ENCODE data around the gene PPM1H.

Gene PPM1H

DNA sequence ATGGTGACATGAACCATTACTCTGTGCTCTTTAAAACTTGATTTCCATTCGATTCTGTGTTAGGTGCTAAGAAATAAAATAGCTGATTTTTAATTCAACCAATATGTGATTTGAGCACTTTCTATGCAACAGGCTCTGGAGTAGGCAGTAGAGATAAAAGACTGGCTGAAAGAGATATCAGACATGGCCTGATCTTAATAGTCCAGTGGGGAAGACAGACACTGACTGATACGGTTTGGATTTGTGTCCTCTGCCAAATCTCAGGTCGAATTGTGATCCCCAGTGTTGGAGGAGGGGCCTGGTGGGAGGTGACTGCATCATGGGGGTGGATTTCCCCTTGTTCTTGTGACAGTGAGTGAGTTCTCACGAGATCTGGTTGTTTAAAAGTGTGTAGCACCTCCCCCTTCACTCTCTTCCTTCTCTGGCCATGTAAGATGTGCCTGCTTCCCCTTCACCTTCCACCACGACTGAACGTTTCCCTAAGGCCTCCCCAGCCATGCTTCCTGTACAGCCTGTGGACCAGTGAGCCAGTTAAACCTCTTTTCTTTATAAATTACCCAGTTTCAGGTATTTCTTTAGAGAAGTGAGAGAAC lies 128.6 kb downstream of the PPM1H start:
- H3K27ac ChIP-seq (ENCODE audit: low read depth, low read length) = no peak overlapping the region
- H3K4me1 ChIP-seq (ENCODE audit: control insufficient read depth in 5 of 5, insufficient read depth in 5 of 5, low read length in 5 of 5) = no peaks in the 10 kb centered on the region
- H3K27me3 ChIP-seq (ENCODE audit: control insufficient read depth in 5 of 5, insufficient read depth in 4 of 5, low read length in 5 of 5) = no peaks in the 10 kb centered on the region
- no peaks in the 10 kb centered on the region for H3K36me3 ChIP-seq (ENCODE audit: control insufficient read depth in 5 of 5, insufficient read depth in 5 of 5, low read length in 5 of 5)
- no peak overlapping the region for H3K4me3 ChIP-seq (ENCODE audit: low read depth in 1 of 5, low read length in 5 of 5)
- H3K9me3 ChIP-seq (ENCODE audit: control insufficient read depth in 5 of 5, low read length in 5 of 5) = no peaks in the 10 kb centered on the region
- H3K9ac ChIP-seq (ENCODE audit: low read length in 5 of 5) = no peak overlapping the region

DNA sequence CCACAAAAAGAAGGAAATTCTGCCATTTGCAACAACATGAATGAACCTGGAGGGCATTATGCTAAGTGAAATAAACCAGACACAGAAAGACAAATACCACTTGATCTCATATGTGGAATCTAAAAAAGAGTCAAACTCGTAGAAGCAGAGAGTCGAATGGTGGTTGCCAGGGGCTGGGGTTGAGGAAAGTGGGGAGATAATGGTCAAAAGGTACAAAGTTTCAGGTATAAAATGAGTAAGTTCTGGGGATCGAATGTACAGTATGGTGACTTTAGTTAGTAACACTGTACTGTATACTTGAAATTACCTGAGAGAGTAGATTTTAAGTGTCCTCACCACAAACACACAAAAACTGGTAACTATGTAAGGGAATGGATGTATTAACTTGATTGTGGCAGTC lies 129.4 kb downstream of the PPM1H start:
- H3K36me3 ChIP-seq (ENCODE audit: control insufficient read depth in 5 of 5, insufficient read depth in 5 of 5, low read length in 5 of 5) = no peaks in the 10 kb centered on the region
- H3K27me3 ChIP-seq (ENCODE audit: control insufficient read depth in 5 of 5, insufficient read depth in 4 of 5, low read length in 5 of 5) = no peaks in the 10 kb centered on the region
- no peak overlapping the region for H3K4me3 ChIP-seq (ENCODE audit: low read depth in 1 of 5, low read length in 5 of 5)

DNA sequence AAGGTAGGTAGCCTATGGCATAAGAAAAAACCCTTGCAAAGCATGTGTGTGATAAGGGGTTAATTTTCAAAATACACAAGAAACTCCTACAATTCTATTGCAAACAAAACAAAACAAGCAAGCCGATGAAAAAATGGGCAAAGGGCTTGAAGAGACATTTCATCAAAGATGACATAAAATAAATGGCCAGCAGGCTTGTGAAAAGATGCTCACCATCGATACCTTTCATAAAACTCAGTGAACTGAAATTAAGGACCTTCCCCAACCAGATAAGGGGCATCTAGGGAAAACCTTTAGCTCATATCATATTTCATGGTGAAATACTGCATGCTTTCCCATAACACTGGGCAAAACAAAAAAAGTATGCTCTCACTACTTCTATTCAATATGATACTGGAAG lies 131.2 kb downstream of the PPM1H start:
- H3K9ac ChIP-seq (ENCODE audit: low read length in 5 of 5) = no peak overlapping the region
- no peaks in the 10 kb centered on the region for H3K27me3 ChIP-seq (ENCODE audit: control insufficient read depth in 5 of 5, insufficient read depth in 4 of 5, low read length in 5 of 5)
- H3K9me3 ChIP-seq (ENCODE audit: control insufficient read depth in 5 of 5, low read length in 5 of 5) = no peaks in the 10 kb centered on the region
- no peaks in the 10 kb centered on the region for H3K36me3 ChIP-seq (ENCODE audit: control insufficient read depth in 5 of 5, insufficient read depth in 5 of 5, low read length in 5 of 5)
- H3K4me1 ChIP-seq (ENCODE audit: control insufficient read depth in 5 of 5, insufficient read depth in 5 of 5, low read length in 5 of 5) = peaks cover 0 to 6% (median 0%) of the 10 kb centered on the region in 5 donors
- H3K4me3 ChIP-seq (ENCODE audit: low read depth in 1 of 5, low read length in 5 of 5) = no peak overlapping the region
- H3K27ac ChIP-seq (ENCODE audit: low read depth, low read length) = no peak overlapping the region

More for the DNA sequence above, 129.4 kb downstream of the PPM1H start:
- Histone ChIP-seq H3K9me3 (ENCODE audit: control insufficient read depth in 5 of 5, low read length in 5 of 5) (no peaks in the 10 kb centered on the region), H3K27ac (ENCODE audit: low read depth, low read length) (no peak overlapping the region), H3K4me1 (ENCODE audit: control insufficient read depth in 5 of 5, insufficient read depth in 5 of 5, low read length in 5 of 5) (peaks cover 0 to 6% (median 0%) of the 10 kb centered on the region in 5 donors), H3K9ac (ENCODE audit: low read length in 5 of 5) (no peak overlapping the region)

DNA sequence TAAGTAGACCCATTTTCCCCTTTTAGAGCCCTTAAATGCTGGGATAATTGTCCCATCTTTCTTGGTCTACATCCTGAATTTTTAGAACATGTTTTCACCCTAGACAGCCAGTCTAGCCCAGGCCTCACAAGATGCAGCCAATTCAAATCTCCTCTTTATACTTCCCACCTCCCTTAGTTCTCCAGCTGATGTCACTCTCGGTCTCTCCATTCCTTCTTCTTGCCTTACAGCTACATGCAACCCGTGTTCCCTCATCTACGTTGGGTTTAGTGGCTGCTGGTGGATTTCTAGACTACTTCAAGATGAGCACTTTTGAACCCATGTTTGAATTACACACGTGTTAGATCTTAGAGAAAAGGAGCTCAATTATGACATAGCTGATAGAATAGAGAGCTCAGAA lies 132.0 kb downstream of the PPM1H start:
- no peaks in the 10 kb centered on the region for H3K9me3 ChIP-seq (ENCODE audit: control insufficient read depth in 5 of 5, low read length in 5 of 5)
- peaks cover 0 to 6% (median 0%) of the 10 kb centered on the region in 5 donors for H3K4me1 ChIP-seq (ENCODE audit: control insufficient read depth in 5 of 5, insufficient read depth in 5 of 5, low read length in 5 of 5)
- no peaks in the 10 kb centered on the region for H3K27me3 ChIP-seq (ENCODE audit: control insufficient read depth in 5 of 5, insufficient read depth in 4 of 5, low read length in 5 of 5)
- no peak overlapping the region for H3K27ac ChIP-seq (ENCODE audit: low read depth, low read length)
- no peaks in the 10 kb centered on the region for H3K36me3 ChIP-seq (ENCODE audit: control insufficient read depth in 5 of 5, insufficient read depth in 5 of 5, low read length in 5 of 5)
- no peak overlapping the region for H3K9ac ChIP-seq (ENCODE audit: low read length in 5 of 5)
- H3K4me3 ChIP-seq (ENCODE audit: low read depth in 1 of 5, low read length in 5 of 5) = no peak overlapping the region

DNA sequence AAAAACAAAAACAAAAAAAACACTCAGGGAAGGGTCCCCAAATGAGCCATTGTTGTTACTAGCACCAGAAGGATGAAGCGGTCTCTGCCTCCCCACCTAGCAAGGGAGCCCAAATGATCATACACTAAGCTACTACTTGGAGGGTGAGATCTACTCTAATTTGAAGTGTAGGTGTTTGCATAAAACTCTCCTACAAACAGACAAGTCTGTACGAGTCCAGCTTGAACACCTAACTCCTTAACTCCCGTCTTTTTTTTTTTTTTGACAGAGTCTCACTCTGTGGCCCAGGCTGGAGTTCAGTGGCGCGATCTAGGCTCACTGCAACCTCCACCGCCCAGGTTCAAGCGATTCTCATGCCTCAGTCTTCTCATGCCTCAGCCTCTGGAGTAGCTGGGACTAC lies 132.6 kb downstream of the PPM1H start:
- Histone ChIP-seq H3K27ac (ENCODE audit: low read depth, low read length) (no peak overlapping the region), H3K4me1 (ENCODE audit: control insufficient read depth in 5 of 5, insufficient read depth in 5 of 5, low read length in 5 of 5) (peaks cover 0 to 6% (median 0%) of the 10 kb centered on the region in 5 donors), H3K36me3 (ENCODE audit: control insufficient read depth in 5 of 5, insufficient read depth in 5 of 5, low read length in 5 of 5) (no peaks in the 10 kb centered on the region), H3K9me3 (ENCODE audit: control insufficient read depth in 5 of 5, low read length in 5 of 5) (no peaks in the 10 kb centered on the region), H3K9ac (ENCODE audit: low read length in 5 of 5) (no peak overlapping the region), H3K27me3 (ENCODE audit: control insufficient read depth in 5 of 5, insufficient read depth in 4 of 5, low read length in 5 of 5) (no peaks in the 10 kb centered on the region), H3K4me3 (ENCODE audit: low read depth in 1 of 5, low read length in 5 of 5) (no peak overlapping the region)

DNA sequence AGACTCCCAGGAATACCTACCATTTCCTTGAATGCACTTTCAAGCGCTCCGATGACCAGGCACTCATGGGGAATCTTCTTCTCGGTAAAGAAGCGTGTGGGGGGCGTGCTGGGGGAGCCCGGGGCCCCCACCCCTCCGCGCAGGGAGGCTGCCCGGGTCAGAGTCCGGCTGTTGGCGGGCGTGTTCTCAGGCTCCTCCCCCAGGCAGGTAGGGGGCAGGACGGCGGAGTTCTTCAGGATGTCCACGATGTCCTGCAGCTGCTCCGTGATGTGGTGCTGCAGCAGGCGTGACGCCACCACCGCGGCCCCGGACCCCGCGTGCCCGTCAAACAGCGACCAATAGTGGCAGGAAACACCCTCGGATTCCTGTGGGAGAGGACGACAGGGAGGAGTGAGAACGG lies 133.2 kb downstream of the PPM1H start:
- Histone ChIP-seq H3K9me3 (ENCODE audit: control insufficient read depth in 5 of 5, low read length in 5 of 5) (no peaks in the 10 kb centered on the region), H3K4me1 (ENCODE audit: control insufficient read depth in 5 of 5, insufficient read depth in 5 of 5, low read length in 5 of 5) (peaks cover 0 to 6% (median 0%) of the 10 kb centered on the region in 5 donors), H3K4me3 (ENCODE audit: low read depth in 1 of 5, low read length in 5 of 5) (no peak overlapping the region), H3K27me3 (ENCODE audit: control insufficient read depth in 5 of 5, insufficient read depth in 4 of 5, low read length in 5 of 5) (no peaks in the 10 kb centered on the region), H3K9ac (ENCODE audit: low read length in 5 of 5) (no peak overlapping the region), H3K27ac (ENCODE audit: low read depth, low read length) (no peak overlapping the region), H3K36me3 (ENCODE audit: control insufficient read depth in 5 of 5, insufficient read depth in 5 of 5, low read length in 5 of 5) (no peaks in the 10 kb centered on the region)

DNA sequence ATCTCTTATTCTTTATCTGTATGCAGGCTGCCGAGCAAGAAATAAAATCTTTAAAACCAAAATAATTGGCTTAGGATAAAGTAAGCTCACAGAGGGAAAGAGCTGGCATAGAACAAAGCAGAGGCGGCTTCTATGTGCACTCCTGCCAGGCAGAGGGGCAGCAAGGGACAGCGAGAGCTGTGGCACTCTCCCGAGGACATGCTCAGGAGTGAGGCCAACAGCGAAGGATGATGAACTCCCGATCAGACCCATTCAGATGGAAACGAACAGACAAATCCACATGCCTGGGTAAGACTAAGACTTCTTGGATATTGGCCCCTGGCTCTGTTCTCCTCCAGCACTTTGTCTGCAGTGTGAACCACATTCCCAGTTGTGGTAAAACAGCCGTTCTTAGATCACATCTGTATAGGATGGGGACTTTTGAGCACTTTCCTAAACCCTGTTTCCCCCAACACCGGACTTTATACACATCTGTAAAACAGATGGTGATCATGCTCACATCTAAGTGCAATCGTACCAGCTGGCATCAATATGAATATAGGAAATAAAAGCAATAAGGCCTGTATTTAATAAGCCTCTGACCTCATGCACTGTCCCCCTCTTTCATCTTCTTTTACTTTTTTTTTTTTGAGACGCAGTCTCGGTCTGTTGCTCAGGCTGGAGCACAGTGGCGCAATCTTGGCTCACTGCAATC lies 134.1 kb downstream of the PPM1H start:
- Histone ChIP-seq H3K9me3 (ENCODE audit: control insufficient read depth in 5 of 5, low read length in 5 of 5) (no peaks in the 10 kb centered on the region), H3K4me1 (ENCODE audit: control insufficient read depth in 5 of 5, insufficient read depth in 5 of 5, low read length in 5 of 5) (peaks cover 0 to 6% (median 0%) of the 10 kb centered on the region in 5 donors), H3K4me3 (ENCODE audit: low read depth in 1 of 5, low read length in 5 of 5) (no peak overlapping the region), H3K27me3 (ENCODE audit: control insufficient read depth in 5 of 5, insufficient read depth in 4 of 5, low read length in 5 of 5) (no peaks in the 10 kb centered on the region), H3K9ac (ENCODE audit: low read length in 5 of 5) (no peak overlapping the region), H3K36me3 (ENCODE audit: control insufficient read depth in 5 of 5, insufficient read depth in 5 of 5, low read length in 5 of 5) (no peaks in the 10 kb centered on the region), H3K27ac (ENCODE audit: low read depth, low read length) (no peak overlapping the region)

DNA sequence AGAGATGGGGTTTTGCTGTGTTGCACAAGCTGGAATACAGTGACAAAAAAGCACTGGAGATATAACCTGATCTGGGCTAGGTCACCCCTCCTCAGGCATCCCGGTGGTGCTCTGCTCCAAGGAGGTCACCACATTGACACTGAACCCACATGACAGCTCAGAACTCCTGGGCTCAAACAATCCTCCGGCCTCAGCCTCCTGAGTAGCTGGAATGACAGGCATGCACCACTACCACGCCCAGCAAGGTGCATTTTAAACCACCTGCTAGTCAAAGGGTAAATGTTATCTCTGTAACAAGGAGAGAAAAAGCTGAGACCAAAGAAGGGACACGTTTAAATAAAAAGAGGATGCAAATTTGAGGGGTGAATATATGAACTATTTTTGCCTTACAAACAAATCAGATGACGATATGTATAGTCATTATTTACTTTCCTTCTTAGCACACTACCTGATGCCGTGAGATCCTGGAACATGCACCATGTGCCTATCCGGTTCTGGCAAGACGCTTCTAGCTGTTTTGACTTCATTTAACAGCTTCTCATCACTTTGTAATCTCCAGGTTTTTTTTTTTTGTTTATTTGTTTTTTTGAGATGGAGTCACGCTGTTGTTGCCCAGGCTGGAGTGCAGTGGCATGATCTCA lies 135.1 kb downstream of the PPM1H start:
- no peak overlapping the region for H3K27ac ChIP-seq (ENCODE audit: low read depth, low read length)
- H3K27me3 ChIP-seq (ENCODE audit: control insufficient read depth in 5 of 5, insufficient read depth in 4 of 5, low read length in 5 of 5) = no peaks in the 10 kb centered on the region
- H3K36me3 ChIP-seq (ENCODE audit: control insufficient read depth in 5 of 5, insufficient read depth in 5 of 5, low read length in 5 of 5) = no peaks in the 10 kb centered on the region
- H3K4me1 ChIP-seq (ENCODE audit: control insufficient read depth in 5 of 5, insufficient read depth in 5 of 5, low read length in 5 of 5) = peaks cover 0 to 6% (median 0%) of the 10 kb centered on the region in 5 donors
- H3K4me3 ChIP-seq (ENCODE audit: low read depth in 1 of 5, low read length in 5 of 5) = no peak overlapping the region
- H3K9ac ChIP-seq (ENCODE audit: low read length in 5 of 5) = no peak overlapping the region
- H3K9me3 ChIP-seq (ENCODE audit: control insufficient read depth in 5 of 5, low read length in 5 of 5) = no peaks in the 10 kb centered on the region

DNA sequence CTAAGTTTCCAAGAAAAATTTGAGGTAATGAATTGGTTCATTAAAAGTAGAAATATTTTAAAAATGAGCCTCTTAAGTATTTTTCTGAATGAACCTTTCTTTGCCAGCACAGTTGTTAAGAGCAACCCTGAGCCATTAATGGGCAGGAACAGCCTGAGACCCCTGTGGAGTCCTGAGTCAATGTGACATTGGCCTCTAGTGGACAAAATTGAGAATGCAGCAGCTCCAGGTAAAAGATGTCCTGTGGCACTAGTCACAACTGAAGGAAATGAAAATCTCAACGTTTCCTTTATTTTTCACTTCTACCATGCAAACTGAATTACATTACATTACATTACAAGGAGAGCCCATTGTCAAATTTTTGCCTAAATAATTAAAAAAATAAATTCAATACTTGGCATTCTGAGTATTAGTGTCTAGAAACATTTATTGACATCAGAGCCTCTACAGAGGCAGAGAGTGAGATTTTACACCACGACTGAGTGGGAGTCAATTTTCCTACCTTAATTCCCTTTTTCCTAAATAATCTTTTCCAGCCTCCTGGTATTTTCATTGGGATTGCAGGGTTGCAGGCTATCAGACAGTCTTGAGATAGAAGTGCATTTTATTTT lies 135.7 kb downstream of the PPM1H start:
- Histone ChIP-seq H3K4me1 (ENCODE audit: control insufficient read depth in 5 of 5, insufficient read depth in 5 of 5, low read length in 5 of 5) (peaks cover 0 to 6% (median 2%) of the 10 kb centered on the region in 5 donors), H3K4me3 (ENCODE audit: low read depth in 1 of 5, low read length in 5 of 5) (no peak overlapping the region), H3K27ac (ENCODE audit: low read depth, low read length) (no peak overlapping the region), H3K9ac (ENCODE audit: low read length in 5 of 5) (no peak overlapping the region), H3K36me3 (ENCODE audit: control insufficient read depth in 5 of 5, insufficient read depth in 5 of 5, low read length in 5 of 5) (no peaks in the 10 kb centered on the region), H3K9me3 (ENCODE audit: control insufficient read depth in 5 of 5, low read length in 5 of 5) (no peaks in the 10 kb centered on the region), H3K27me3 (ENCODE audit: control insufficient read depth in 5 of 5, insufficient read depth in 4 of 5, low read length in 5 of 5) (no peaks in the 10 kb centered on the region)

DNA sequence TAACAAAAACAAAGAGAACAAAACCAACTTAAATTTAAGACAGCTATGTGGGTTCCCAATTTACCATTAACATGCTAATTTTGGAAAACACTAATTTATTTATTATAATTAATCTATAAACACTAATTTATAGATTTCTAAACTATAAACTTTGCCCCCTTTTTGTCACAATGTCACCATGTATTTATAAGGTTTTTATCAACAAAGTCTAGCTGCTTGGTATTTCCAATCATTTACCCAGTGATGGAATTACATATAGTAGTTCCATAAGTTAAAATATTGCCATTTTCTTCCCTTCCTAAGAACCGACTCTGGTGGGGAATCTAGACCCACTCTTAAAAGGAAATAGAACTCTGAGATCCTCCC lies 140.7 kb downstream of the PPM1H start:
- Histone ChIP-seq H3K27ac (ENCODE audit: low read depth, low read length) (no peak overlapping the region), H3K4me3 (ENCODE audit: low read depth in 1 of 5, low read length in 5 of 5) (no peak overlapping the region), H3K27me3 (ENCODE audit: control insufficient read depth in 5 of 5, insufficient read depth in 4 of 5, low read length in 5 of 5) (no peaks in the 10 kb centered on the region), H3K9me3 (ENCODE audit: control insufficient read depth in 5 of 5, low read length in 5 of 5) (no peaks in the 10 kb centered on the region), H3K4me1 (ENCODE audit: control insufficient read depth in 5 of 5, insufficient read depth in 5 of 5, low read length in 5 of 5) (peaks cover 0 to 18% (median 10%) of the 10 kb centered on the region in 5 donors), H3K9ac (ENCODE audit: low read length in 5 of 5) (peak overlapping the region in 1 of 5 donors; percentile 27), H3K36me3 (ENCODE audit: control insufficient read depth in 5 of 5, insufficient read depth in 5 of 5, low read length in 5 of 5) (no peaks in the 10 kb centered on the region)

Data from subcutaneous abdominal adipose tissue (tissue), 5 donors.